Mononuclear cell (primary cell): ENCODE data around the gene STRIP1. TPM values are rescaled to one million over a fixed set of nuclear protein-coding genes. Genes with fewer than 3 reads are reported as not detected.

Source experiments
- H3K27me3 ChIP-seq: 2 replicates; pipeline ENCODE4 v1.6.0; 2011; ENCODE audit warnings: low read length, control low read depth; ENCODE audit not compliant: insufficient read depth
- H3K4me1 ChIP-seq: 2 replicates; pipeline ENCODE4 v1.5.1; 2011; ENCODE audit warnings: mild to moderate bottlenecking, low read length, control low read depth; ENCODE audit not compliant: insufficient read depth
- H3K4me3 ChIP-seq: 2 replicates; pipeline ENCODE4 v1.5.1; 2011; ENCODE audit warnings: mild to moderate bottlenecking, low read length, moderate library complexity
- H3K9me3 ChIP-seq: 2 replicates; pipeline ENCODE4 v1.5.1; 2011; ENCODE audit warnings: low read depth, mild to moderate bottlenecking, control low read depth, low read length
- total RNA-seq: library from RNA; depleted of rRNA; stranded (reverse); fragments of >200 nt; gene quantifications from one replicate; pipeline ENCODE4 v1.2.3, GENCODE V29; 2012

The STRIP1 gene
- total RNA-seq, 1 donor = 49.3 TPM

DNA sequence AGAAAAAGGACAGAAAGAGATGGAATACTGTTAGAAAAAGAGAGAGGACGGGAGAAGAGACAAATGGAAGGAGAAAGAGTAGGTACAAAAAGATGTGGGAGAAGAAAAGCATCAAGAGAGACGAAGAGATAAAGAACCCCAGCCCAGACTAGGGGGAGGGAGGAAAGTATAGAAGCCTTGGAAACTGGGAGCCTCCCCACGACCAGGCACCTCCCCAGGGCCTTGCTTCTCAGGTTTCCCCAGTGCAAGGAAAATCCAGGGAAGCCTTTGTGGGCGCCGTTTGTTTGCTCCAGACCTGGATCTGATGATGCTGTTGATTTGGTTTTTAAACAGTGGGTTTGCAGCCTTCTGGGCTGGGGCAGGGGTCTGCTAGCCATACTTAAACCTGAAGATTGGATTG, 51.2 kb downstream of the STRIP1 start:
- Histone ChIP-seq H3K9me3 (no peaks in the 10 kb centered on the region), H3K4me3 (no peak overlapping the region), H3K27me3 (peaks cover 48% of the 10 kb centered on the region), H3K4me1 (peaks cover 23% of the 10 kb centered on the region)

DNA sequence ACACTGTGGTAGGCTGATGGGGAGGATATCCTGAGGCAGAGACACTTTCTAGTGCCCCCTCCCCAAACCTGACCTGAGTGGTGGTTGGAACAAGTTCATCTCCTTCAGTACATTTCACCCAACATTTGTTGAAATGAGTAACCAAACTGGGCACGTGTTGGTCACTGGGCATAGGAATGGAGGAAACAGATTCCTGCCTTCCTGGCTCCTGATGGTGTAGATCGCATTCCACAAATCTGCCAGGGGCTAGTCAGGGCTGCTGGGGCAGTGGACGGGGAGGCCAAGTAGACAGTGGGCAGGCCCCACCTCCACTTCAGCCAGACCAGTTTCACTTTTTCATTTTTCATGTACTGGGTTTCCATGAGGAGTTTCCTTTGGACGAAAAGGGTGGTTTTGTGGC, 52.5 kb downstream of the STRIP1 start:
- Histone ChIP-seq H3K4me1 (peaks cover 23% of the 10 kb centered on the region), H3K4me3 (no peak overlapping the region), H3K9me3 (no peaks in the 10 kb centered on the region), H3K27me3 (peaks cover 44% of the 10 kb centered on the region)

DNA sequence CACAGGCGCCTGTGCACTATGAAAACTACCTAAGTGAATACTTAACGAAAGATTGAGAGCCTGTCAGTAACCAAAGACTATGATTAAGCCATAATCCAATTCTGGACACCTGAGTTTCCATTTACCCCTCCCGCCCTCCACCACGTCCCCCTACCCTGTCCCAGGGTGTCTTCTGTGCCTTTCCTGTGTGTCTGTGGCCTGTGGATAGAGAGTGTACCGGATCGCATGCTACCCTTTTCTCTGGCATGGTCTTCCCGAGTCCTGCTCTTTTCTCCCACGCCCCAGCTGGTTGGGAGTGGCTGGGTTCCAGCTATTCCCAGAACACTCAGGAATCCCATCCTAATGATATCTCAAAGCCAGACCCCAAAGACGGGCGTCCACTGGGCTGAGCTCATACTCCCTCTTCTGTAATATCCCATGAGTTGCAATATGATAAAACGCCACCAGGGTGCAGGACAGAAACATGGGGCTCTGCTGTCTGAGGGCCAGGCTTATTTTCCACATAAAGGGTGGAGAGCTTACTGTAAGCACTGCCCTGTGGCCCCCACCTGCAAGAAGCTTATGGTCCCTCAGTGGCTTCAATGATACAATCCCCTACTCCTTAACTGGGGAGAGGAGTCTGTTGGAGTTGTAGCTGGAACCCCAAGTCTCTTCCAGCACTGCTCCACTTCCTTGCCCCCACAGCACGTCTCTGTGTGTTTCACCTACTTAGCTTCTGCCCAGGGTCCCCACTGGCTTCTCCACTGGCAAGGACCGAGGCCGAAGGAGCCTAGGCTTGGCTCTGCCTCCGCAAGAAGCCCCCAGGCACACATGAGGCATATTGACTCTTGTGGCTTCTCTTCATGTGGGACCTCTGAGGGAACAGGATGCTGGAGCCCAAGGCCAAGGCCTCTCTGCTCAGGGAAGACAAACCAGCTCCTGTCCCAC, 53.7 kb downstream of the STRIP1 start:
- peaks cover 36% of the 10 kb centered on the region for H3K27me3 ChIP-seq
- no peak overlapping the region for H3K4me3 ChIP-seq
- H3K4me1 ChIP-seq = peaks cover 20% of the 10 kb centered on the region
- H3K9me3 ChIP-seq = no peaks in the 10 kb centered on the region

DNA sequence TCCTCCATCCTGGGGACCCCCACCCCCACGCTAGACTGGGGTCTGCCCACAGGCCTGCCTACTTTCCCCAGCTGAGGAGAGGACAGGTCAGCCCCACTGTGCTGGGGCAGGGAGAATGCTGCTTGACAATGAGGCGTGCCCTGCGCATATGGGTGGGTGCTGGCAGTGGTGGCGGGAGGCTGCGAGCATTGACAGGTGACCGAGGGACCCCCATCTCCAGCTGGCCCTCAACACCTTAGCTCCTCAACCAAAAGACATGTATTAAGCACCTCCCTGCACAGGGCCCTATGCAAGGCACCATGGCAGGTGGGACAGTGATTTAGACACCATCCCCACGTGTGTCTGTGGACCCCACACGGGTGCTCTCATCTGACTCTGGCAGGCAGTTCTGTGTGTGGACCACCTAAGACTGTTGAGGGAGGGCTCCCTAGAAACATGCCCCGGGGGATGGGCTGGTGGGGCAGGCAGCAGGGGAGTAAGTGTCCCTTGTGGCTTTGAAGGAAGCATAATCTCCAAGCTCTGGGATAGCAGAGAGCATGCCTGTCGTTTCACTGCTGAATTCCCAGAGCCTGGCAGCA, 54.4 kb downstream of the STRIP1 start:
- H3K4me1 ChIP-seq = peaks cover 12% of the 10 kb centered on the region
- peaks cover 28% of the 10 kb centered on the region for H3K27me3 ChIP-seq
- no peak overlapping the region for H3K4me3 ChIP-seq
- H3K9me3 ChIP-seq = no peaks in the 10 kb centered on the region

DNA sequence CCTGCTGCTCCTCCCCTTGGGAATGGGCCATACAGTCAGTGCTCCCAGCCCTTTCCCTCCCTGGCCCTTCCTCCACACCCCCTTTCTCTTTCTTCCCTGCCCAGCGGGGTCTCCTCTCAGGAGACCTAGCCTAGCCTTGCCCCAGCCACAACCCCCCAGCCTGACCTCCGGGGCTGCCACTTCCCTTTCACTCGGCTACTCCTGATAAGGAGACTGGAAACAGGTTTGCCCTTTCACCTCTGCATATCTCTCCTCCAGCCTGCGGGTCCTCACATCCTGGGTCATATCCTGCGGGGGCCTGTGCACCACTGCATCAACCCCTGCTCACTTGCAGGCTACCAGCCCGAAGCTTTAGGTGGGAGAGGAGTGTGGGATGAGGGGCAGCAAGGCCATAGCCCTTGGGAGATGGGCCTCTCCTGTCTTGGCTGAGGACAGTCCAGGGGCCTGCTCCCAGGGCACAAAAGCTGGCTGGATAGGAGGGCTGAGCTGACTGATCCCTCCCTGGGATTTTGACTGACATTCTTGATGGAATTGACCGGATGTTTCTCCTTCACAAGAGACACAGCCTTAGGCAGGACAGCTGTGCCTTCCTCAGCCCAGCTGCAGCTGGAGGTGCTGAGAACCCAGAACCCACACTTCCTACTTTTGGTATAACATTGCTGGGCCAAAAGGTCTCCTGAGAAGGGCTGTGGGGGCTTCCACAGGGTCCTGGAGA, 55.3 kb downstream of the STRIP1 start:
- Histone ChIP-seq H3K9me3 (no peaks in the 10 kb centered on the region), H3K4me3 (no peak overlapping the region), H3K4me1 (peaks cover 5% of the 10 kb centered on the region), H3K27me3 (peaks cover 19% of the 10 kb centered on the region)

DNA sequence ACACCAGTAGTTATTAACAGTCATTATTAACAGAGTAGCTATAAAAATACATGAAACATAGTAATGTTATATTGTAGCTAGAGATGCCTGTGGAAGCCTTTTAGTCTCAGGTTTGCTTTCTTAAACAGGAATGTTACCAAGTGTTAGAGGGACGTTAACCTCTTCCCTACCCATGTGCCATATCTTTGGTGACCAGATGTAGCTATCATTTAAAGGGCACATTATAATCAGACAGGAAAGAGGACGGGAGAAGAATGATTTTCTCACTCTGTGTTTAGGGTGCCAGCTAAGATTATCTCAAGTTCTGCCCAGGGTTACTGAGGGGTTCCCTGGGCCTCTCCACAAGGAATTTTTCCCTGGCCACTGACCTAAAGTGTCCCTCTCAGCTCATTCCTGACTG, 57.0 kb downstream of the STRIP1 start:
- peaks cover 3% of the 10 kb centered on the region for H3K27me3 ChIP-seq
- no peak overlapping the region for H3K4me3 ChIP-seq
- H3K9me3 ChIP-seq = no peaks in the 10 kb centered on the region
- H3K4me1 ChIP-seq = no peaks in the 10 kb centered on the region

DNA sequence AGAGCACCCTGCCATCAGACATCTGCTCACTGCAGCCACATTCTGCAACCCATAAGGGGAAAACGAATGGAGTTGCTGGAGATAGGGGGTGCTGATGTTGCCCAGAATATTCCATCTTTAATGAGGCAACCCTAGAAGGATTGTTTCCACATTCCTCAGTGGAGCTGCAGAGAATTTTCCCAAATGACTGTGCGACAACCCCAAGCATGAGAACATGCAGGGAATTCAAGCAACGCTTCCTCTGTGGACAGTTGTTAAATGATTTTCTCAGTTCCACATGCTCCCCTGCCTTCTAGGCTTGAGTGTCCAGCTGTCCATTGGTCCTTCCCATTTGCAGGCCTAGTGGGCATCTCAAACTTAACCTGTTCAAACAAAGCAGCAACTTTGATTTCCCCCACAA, 57.4 kb downstream of the STRIP1 start:
- peaks cover 3% of the 10 kb centered on the region for H3K27me3 ChIP-seq
- H3K4me3 ChIP-seq = no peak overlapping the region
- H3K9me3 ChIP-seq = no peaks in the 10 kb centered on the region
- no peaks in the 10 kb centered on the region for H3K4me1 ChIP-seq

DNA sequence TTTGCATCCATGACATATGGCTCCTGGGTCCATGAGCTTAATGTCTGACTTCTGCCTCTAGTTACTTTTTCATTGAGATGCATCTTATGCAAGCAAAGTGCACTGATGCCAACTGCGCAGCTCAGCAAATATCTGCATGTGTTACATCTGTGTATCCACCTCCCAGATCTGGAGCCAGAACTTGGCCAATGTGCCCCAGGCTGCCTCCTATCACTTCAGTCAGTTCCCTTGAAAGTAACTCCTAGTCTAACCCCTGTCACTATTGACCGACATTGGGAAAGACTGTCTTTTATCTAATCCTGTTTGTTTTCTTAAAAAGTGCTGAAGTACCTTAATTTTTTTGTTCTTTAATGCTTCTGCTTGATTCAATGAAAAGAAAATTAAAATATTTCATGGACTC, 58.6 kb downstream of the STRIP1 start:
- Histone ChIP-seq H3K4me3 (no peak overlapping the region), H3K27me3 (peaks cover under 1% of the 10 kb centered on the region), H3K4me1 (no peaks in the 10 kb centered on the region), H3K9me3 (no peaks in the 10 kb centered on the region)

DNA sequence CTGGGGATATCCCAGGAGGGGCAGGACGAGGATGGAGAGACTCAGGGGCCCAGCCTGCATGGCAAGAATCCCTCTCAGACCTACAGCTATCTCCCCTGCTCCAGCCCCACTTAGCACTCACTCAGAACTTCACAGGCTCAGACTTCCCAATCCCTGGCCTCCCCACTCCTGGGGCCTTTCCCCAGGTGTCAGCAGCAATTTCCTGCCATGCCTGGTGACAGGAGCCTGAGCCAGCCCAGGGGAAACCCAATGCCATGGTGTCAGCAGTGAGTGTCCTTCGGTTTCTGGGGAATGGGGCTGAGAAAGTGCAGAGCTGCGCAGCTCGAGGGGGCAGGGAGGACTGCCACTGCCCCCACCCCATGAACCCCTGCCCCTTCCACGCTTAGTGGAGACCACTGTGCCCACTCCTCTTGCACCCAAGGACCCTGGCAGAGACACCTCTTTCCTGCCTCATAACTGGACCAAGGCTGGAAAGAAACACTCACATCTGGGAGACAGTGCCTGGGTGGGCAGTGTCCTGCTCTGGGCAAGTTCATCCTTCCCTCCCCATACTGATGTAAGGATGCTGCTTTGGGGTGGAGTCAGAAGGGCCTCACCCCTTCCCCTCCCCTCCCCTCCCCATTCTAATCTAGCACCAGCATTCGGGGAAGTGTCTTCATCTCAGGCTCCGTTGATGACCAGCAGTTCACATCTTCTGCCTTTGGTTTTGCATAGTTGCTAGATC, 60.7 kb downstream of the STRIP1 start:
- Histone ChIP-seq H3K4me3 (no peak overlapping the region), H3K4me1 (no peaks in the 10 kb centered on the region), H3K27me3 (no peaks in the 10 kb centered on the region), H3K9me3 (no peaks in the 10 kb centered on the region)

DNA sequence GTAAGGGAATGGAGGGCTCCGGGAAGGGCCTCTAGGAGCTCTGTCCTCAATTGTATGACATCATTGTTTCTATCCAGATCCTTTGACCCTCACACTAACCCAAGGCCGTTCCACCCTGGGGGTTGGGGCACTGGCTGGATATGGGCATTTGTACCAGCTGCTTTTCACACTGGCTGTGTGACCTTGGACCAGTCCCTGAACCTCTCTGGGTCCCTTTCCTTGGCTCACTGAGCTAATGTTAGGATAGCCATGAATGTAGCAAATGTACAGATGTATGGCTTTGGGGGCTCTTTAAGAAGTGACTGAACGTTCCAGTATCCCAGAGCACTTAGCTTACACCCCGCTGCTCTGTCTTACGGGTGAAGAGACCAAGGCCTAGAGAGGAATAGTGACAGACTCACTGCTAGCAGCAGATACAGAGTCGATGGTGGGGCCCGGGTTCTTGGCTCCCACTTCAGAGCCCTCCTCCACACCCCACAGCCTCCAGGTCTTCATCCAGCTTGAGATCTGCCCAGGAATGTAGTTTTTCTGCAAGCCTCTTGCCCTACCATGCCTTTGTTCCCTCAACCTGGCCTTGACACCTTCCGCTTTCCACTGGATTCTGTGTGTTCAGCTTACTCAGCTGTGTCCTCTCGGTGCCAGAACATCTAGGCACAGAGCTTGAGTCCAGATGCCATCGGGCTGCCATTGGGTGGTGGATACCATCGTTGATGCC, 63.2 kb downstream of the STRIP1 start:
- Histone ChIP-seq H3K4me3 (no peak overlapping the region), H3K9me3 (no peaks in the 10 kb centered on the region), H3K4me1 (peaks cover 12% of the 10 kb centered on the region), H3K27me3 (no peaks in the 10 kb centered on the region)

DNA sequence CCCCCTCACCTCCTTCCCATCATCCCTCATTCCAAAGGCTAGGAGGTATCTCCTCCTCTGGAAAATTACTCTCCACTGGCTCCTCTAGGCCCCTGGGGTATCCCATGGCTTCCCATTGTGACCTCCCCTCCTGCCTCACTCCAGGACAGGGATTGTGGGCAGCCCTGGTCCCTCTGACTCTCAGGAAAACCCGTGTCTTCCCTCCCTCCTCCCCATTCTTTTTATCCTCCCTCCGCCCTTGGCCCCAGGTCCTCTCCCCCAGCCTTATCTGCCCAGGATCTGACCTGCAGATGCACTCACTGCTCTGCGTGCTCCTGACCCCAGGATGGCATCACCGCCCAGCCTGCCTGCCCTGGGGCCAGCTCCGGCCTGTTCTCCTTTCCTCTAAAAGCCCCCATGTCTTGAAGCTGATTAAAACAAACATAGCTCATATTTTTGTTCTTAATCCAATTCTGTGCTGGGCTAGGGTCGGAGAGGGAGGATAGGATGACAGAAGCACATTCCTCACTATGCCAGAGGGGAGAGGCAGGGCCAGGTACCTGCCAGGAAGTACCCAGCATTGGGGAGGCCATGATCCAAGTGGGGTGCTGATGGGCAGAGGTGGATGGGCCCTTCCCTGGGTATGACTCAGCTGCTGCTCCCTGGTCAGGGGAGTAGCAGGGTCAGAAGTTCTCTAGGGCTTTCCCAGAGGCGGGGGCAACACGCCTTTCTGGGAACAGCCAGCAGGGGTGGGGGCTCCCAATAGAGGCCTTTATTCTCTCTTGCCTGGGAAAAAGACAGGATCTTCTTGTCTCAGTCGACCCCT, 64.0 kb downstream of the STRIP1 start:
- Histone ChIP-seq H3K4me1 (peaks cover 14% of the 10 kb centered on the region), H3K4me3 (no peak overlapping the region), H3K9me3 (no peaks in the 10 kb centered on the region), H3K27me3 (no peaks in the 10 kb centered on the region)

DNA sequence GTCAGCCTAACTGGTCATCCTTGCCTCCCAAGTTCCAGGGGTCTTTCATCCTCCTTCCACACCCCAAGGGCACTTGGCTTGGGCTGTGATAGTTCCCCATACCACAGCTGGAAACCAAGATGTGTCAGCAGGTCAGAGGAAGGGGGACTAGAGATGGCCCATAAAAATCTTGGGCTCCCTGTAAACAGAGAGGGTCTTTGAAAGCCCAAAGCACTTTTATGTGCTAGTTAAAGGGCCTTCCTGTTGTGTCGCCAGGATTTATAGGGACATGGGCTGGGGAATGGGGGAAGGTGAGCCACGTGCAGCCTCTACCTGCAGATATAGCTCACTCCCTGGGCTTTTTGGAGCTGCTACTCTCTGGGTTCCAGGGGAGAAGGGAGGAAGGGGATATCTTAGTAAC, 65.9 kb downstream of the STRIP1 start:
- H3K9me3 ChIP-seq = no peaks in the 10 kb centered on the region
- no peaks in the 10 kb centered on the region for H3K27me3 ChIP-seq
- peaks cover 14% of the 10 kb centered on the region for H3K4me1 ChIP-seq
- H3K4me3 ChIP-seq = no peak overlapping the region

DNA sequence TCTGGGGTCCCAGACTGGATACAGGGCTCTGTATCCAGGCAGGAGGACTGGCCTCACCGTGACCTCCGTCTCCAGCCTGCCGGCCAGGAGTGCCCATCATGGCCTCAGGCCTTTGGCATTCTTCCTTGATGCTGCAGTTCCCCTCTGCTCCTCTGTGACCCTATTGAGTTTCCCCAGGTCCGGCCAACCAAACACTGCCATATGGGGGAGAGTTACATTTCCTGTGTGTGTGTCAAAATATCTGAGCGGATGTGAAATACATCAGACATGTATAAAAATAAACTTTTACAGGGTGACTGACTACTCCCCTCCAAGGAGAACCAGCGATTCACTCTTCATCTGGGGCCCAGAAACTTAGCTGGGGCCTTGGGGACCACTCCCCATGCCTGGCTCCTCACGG, 67.7 kb downstream of the STRIP1 start:
- peaks cover 14% of the 10 kb centered on the region for H3K4me1 ChIP-seq
- no peak overlapping the region for H3K4me3 ChIP-seq
- no peaks in the 10 kb centered on the region for H3K9me3 ChIP-seq
- H3K27me3 ChIP-seq = no peaks in the 10 kb centered on the region
